Upper lobe of left lung (tissue), 6 donors: ENCODE data around the gene NFIX. TPM values are rescaled to one million over a fixed set of nuclear protein-coding genes. Genes with fewer than 3 reads are reported as not detected.

Experiments
- ATAC-seq, 2 donors: fragments of 200-7000 bp; cut with Tn5 transposase; one replicate each; pipeline ENCODE4 v1.9.1; 2022; ENCODE audit warnings: mild to moderate bottlenecking in 2 of 2, moderate library complexity in 2 of 2; ENCODE audit not compliant: low FRiP score in 2 of 2
- DNase-seq, 2 donors: peaks; one replicate each; pipeline ENCODE4 v3.0.0-alpha.2; 2019 to 2020
- H3K27ac ChIP-seq, 4 donors: fragments of 200-600 bp; sonication (generic); one replicate each; pipeline ENCODE4 v1.5.1; 2016 to 2019
- H3K27me3 ChIP-seq, 4 donors: fragments of 200-600 bp; sonication (generic); one replicate each; pipeline ENCODE4 v1.5.1; 2017 to 2019
- H3K36me3 ChIP-seq, 4 donors: fragments of 200-600 bp; sonication (generic); one replicate each; pipeline ENCODE4 v1.5.1; 2016 to 2019
- H3K4me1 ChIP-seq, 4 donors: fragments of 200-600 bp; sonication (generic); one replicate each; pipeline ENCODE4 v1.5.1; 2018 to 2019
- H3K4me3 ChIP-seq, 4 donors: fragments of 200-600 bp; sonication (generic); one replicate each; pipeline ENCODE4 v1.5.1; 2017 to 2019; ENCODE audit warnings: mild to moderate bottlenecking in 2 of 4, moderate library complexity in 1 of 4
- H3K9me3 ChIP-seq, 4 donors: fragments of 200-600 bp; sonication (generic); one replicate each; pipeline ENCODE4 v1.5.1; 2018 to 2019
- CTCF ChIP-seq, 6 experiments: fragments of 450-650 bp in 4 of 6; fragments of 200-600 bp in 2 of 6; sonication (generic) in 2 of 6; IDR thresholded peaks; one replicate each; pipeline ENCODE4 v1.5.1; 2016 to 2019; ENCODE audit warnings: antibody characterized with exemption in 6 of 6
- EP300 ChIP-seq, 4 donors: sonication (generic); formaldehyde crosslinking; IDR thresholded peaks; one replicate each; pipeline ENCODE4 v1.5.1; 2017; ENCODE audit warnings: antibody characterized with exemption in 4 of 4, control low read depth in 2 of 4
- POLR2A ChIP-seq, 4 donors: fragments of 450-650 bp; IDR thresholded peaks; one replicate each; pipeline ENCODE4 v1.5.1; 2016 to 2017; ENCODE audit warnings: antibody characterized with exemption in 4 of 4, mild to moderate bottlenecking in 2 of 4
- POLR2AphosphoS5 ChIP-seq, 2 donors: sonication (generic); formaldehyde crosslinking; IDR thresholded peaks; one replicate each; pipeline ENCODE4 v1.5.1; 2017; ENCODE audit warnings: antibody characterized with exemption in 2 of 2
- WGBS, 2 donors: methylation state at CpG; one replicate each; pipeline ENCODE4 v1.1.5; 2017 to 2018; 5-methylcytosine and 5-hydroxymethylcytosine counted together
- total RNA-seq, 6 donors: library from RNA; depleted of rRNA in 4 of 6; stranded (reverse); fragments of >200 nt in 4 of 6; gene quantifications; one replicate each; pipeline versions ENCODE4 v1.1.0 to v1.2.1, GENCODE V29; 2016 to 2021
- donor health status: DM: no; HTN: no; CAD: no; lungs with moderate emphysema.
- donor health status: DM: no; HTN: yes; CAD: no; lungs with severe emphysema.

Gene NFIX
- total RNA-seq, 6 donors from 2014 or later: 64.0 to 188 (median 107) TPM

- Histone ChIP-seq H3K27me3 (peaks cover 0 to 23% (median 6%) of the 10 kb centered on the region in 4 donors), H3K9me3 (no peaks in the 10 kb centered on the region), H3K36me3 (no peaks in the 10 kb centered on the region), H3K4me3 (peak overlapping the region in 2 of 4 donors; percentile 34 to 43), H3K27ac (peak overlapping the region; percentile 82 to 92 (median 88)), H3K4me1 (peaks cover 70 to 100% (median 80%) of the 10 kb centered on the region in 4 donors)
- DNase-seq (no peak), ATAC-seq (no peak)
- 57 to 61% methylated on average over 4 of the region's 4 CpGs for WGBS, 2 donors
- TF ChIP-seq CTCF (IDR thresholded peaks at IDR 0.05) (no peak), POLR2A (IDR thresholded peaks at IDR 0.05) (no peak), EP300 (IDR thresholded peaks at IDR 0.05) (no peak), POLR2AphosphoS5 (IDR thresholded peaks at IDR 0.05) (no peak)
Observed at GRCh38 chr19:13014921-13015280, 19.6 kb downstream of the NFIX start.

DNA sequence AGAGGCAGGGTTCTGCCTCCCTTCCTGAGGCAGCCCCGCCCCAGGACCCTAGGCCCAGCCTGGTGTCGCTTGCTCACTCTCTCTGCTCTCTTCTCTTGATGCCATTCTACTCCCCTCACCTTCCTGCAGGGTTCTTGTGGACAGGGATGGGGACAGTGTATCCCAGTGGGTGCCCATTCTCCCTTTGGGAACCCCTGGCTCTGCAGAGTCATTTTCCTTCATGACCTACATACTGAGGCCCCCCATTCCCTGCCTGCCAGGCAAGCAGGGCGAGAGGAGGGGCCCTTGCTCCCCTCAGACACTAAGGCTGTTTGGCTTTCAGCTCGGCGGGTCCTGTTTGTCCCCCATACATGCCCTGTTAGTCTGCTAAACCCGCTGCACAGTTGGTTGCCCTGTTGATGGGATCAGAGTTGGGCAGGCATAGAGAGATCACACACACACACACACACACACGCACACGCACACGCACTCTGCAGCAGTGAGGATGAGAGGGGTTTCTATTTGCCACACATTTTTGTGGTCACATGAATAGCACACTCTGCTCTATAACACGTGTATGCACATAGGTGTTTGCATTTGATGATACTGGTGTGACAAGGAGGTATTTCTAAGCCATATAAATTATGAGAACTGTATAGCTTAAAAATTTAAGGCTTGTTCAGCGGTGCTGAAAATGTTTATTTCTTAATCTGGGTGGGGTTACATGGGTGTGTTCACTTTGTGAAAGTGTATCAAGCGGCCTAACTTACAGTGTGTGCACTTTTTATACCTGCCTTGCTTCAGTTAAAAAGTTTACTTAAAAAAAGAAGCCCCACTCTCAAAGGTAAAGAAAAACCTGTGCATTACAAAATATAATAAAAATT lies 20.3 kb downstream of the NFIX start:
- no peaks in the 10 kb centered on the region for H3K36me3 ChIP-seq
- peaks cover 0 to 23% (median 6%) of the 10 kb centered on the region in 4 donors for H3K27me3 ChIP-seq
- H3K4me1 ChIP-seq: peaks cover 74 to 100% (median 82%) of the 10 kb centered on the region in 4 donors
- ATAC-seq (peak in 1 of 2 donors; percentile 41), DNase-seq (no peak)
- 53 to 56% methylated on average over 11 to 12 of the region's 12 CpGs for WGBS, 2 donors
- no peak overlapping the region for H3K4me3 ChIP-seq
- H3K9me3 ChIP-seq: no peaks in the 10 kb centered on the region
- TF ChIP-seq POLR2A (IDR thresholded peaks at IDR 0.05) (no peak), CTCF (IDR thresholded peaks at IDR 0.05) (no peak), POLR2AphosphoS5 (IDR thresholded peaks at IDR 0.05) (no peak), EP300 (IDR thresholded peaks at IDR 0.05) (no peak)
- peak overlapping the region; percentile 85 to 92 (median 88) for H3K27ac ChIP-seq

GRCh38 chr19:13016245-13016627 lies 21.0 kb downstream of the NFIX start:
- ATAC-seq: no peak
- no peaks in the 10 kb centered on the region for H3K36me3 ChIP-seq
- TF ChIP-seq CTCF (IDR thresholded peaks at IDR 0.05) (no peak), POLR2AphosphoS5 (IDR thresholded peaks at IDR 0.05) (no peak), EP300 (IDR thresholded peaks at IDR 0.05) (no peak), POLR2A (IDR thresholded peaks at IDR 0.05) (no peak)
- H3K4me1 ChIP-seq: peaks cover 80 to 98% (median 84%) of the 10 kb centered on the region in 4 donors
- no peaks in the 10 kb centered on the region for H3K9me3 ChIP-seq
- 52 to 57% methylated on average over 7 of the region's 7 CpGs for WGBS, 2 donors
- H3K4me3 ChIP-seq: no peak overlapping the region
- no peak for DNase-seq
- peaks cover 0 to 23% (median 6%) of the 10 kb centered on the region in 4 donors for H3K27me3 ChIP-seq
- peak overlapping the region; percentile 85 to 92 (median 88) for H3K27ac ChIP-seq

GRCh38 chr19:13016628-13017305 lies 21.5 kb downstream of the NFIX start:
- H3K36me3 ChIP-seq: no peaks in the 10 kb centered on the region
- H3K27me3 ChIP-seq: peaks cover 0 to 19% (median 6%) of the 10 kb centered on the region in 4 donors
- H3K4me1 ChIP-seq: peaks cover 85 to 98% (median 87%) of the 10 kb centered on the region in 4 donors
- 39 to 52% methylated on average over 22 of the region's 22 CpGs for WGBS, 2 donors
- peak overlapping the region in 1 of 4 donors; percentile 19 for H3K4me3 ChIP-seq
- TF ChIP-seq POLR2A (IDR thresholded peaks at IDR 0.05) (no peak), POLR2AphosphoS5 (IDR thresholded peaks at IDR 0.05) (no peak), EP300 (IDR thresholded peaks at IDR 0.05) (no peak), CTCF (IDR thresholded peaks at IDR 0.05) (no peak)
- DNase-seq: no peak
- peak overlapping the region; percentile 85 to 92 (median 88) for H3K27ac ChIP-seq
- no peak for ATAC-seq
- H3K9me3 ChIP-seq: no peaks in the 10 kb centered on the region
